ENCODE results near the gene EPHA4. TPM values are rescaled to one million over a fixed set of nuclear protein-coding genes. Genes with fewer than 3 reads are reported as not detected.

EPHA4 gene
- total RNA-seq, 1 donor from 2014 or later = 9.0 TPM

GRCh38 chr2:221397187-221397586 is 174.9 kb downstream of the EPHA4 start:
- DNase-seq (ENCODE audit: low spot score) = no peak

GRCh38 chr2:221392228-221392881 is 179.7 kb downstream of the EPHA4 start:
- no peak for DNase-seq (ENCODE audit: low spot score)

- DNase-seq (ENCODE audit: low spot score) = no peak
Observed at GRCh38 chr2:221390878-221391277, 181.2 kb downstream of the EPHA4 start.

GRCh38 chr2:221389904-221390303 is 182.2 kb downstream of the EPHA4 start:
- no peak for DNase-seq (ENCODE audit: low spot score)

GRCh38 chr2:221389421-221389820 is 182.7 kb downstream of the EPHA4 start:
- no peak for DNase-seq (ENCODE audit: low spot score)

GRCh38 chr2:221388891-221389290 is 183.2 kb downstream of the EPHA4 start:
- DNase-seq (ENCODE audit: low spot score) = no peak

GRCh38 chr2:221385716-221386115 is 186.4 kb downstream of the EPHA4 start:
- no peak for DNase-seq (ENCODE audit: low spot score)

- no peak for DNase-seq (ENCODE audit: low spot score)
Observed at GRCh38 chr2:221381928-221382488, 190.1 kb downstream of the EPHA4 start.

GRCh38 chr2:221380686-221381085 is 191.4 kb downstream of the EPHA4 start:
- no peak for DNase-seq (ENCODE audit: low spot score)

GRCh38 chr2:221380062-221380461 is 192.0 kb downstream of the EPHA4 start:
- no peak for DNase-seq (ENCODE audit: low spot score)

GRCh38 chr2:221377597-221377996 is 194.5 kb downstream of the EPHA4 start:
- no peak for DNase-seq (ENCODE audit: low spot score)

GRCh38 chr2:221377066-221377465 is 195.0 kb downstream of the EPHA4 start:
- no peak for DNase-seq (ENCODE audit: low spot score)

GRCh38 chr2:221374234-221374633 is 197.9 kb downstream of the EPHA4 start:
- DNase-seq (ENCODE audit: low spot score) = no peak

GRCh38 chr2:221372907-221373306 is 199.2 kb downstream of the EPHA4 start:
- DNase-seq (ENCODE audit: low spot score) = no peak

GRCh38 chr2:221372159-221372884 is 199.8 kb downstream of the EPHA4 start:
- DNase-seq (ENCODE audit: low spot score) = no peak

- no peak for DNase-seq (ENCODE audit: low spot score)
Observed at GRCh38 chr2:221371347-221371746, 200.8 kb downstream of the EPHA4 start.

- DNase-seq (ENCODE audit: low spot score) = no peak
Observed at GRCh38 chr2:221370857-221371211, 201.3 kb downstream of the EPHA4 start.

GRCh38 chr2:221370076-221370856 is 201.8 kb downstream of the EPHA4 start:
- DNase-seq (ENCODE audit: low spot score) = no peak

Data from mucosa of gallbladder (tissue), 1 donor.